Measurements from ENCODE around the gene YARS1.

The YARS1 gene

DNA sequence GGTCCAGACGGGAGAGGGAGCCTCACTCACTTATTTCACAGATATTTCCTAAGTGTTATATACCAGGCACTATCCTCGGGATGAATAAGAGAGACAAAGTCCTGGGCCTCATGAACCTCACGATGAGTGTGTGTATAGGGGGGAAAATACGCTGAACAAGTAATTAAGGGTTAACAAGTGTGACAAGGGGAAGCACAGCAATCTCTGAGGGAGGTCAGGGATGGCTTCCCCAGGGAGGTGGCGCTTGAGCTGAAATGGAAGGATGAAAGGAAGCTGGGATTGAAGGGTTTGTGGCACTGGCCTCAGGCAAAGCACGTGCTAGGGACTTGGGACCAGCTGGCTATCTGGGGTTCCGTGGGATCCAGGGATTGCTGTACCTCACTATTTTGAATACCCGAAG, 68.2 kb downstream of the YARS1 start:
- no peak for DNase-seq (ENCODE audit: extremely low read depth in 1 of 2, low read depth in 1 of 2)

- DNase-seq (ENCODE audit: extremely low read depth in 1 of 2, low read depth in 1 of 2): no peak
These were observed 68.8 kb downstream of the YARS1 start for GRCh38 chr1:32748348-32748747.

DNA sequence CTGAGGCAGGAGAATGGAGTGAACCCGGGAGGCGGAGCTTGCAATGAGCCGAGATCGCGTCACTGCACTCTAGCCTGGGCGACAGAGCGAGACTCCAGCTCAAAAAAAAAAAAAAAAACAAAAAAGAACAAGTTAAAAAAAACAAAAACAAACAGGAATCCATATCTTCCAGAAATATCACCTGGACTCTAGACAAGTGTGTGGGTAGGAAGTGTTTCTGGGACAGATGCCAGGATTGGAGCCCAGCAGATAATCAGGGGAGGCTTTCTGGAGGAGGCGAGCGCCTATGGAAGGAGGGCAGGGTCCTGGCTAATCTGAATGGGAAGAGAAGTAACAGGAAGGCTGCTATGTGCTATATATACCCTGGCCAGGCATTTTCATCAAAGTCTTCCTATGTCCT, 71.0 kb downstream of the YARS1 start:
- no peak for DNase-seq (ENCODE audit: extremely low read depth in 1 of 2, low read depth in 1 of 2)

- no peak for DNase-seq (ENCODE audit: extremely low read depth in 1 of 2, low read depth in 1 of 2)
These were observed 73.1 kb downstream of the YARS1 start for GRCh38 chr1:32744071-32744425.

- DNase-seq (ENCODE audit: extremely low read depth in 1 of 2, low read depth in 1 of 2): no peak
These were observed 73.6 kb downstream of the YARS1 start for GRCh38 chr1:32743380-32744070.

DNA sequence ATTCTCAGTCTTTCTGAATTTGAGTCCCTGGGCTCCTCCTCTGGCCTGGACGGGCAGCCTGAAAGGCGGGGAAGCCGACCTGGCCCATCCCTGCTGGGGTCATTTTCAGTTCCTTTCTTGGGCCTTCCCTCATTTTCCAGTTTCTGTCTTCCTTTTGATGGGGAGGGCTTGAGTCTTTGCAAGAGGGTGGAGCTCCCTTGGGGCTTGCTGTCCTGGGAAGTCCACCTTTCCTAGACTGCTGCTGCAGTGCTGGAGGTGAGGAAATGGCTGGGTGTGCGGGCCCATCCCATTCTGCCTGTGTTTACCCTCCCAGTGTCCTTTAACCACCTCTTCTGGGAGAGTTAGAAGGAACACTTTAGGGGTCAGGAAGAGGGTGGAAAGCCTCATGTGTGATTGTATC, 74.2 kb downstream of the YARS1 start:
- no peak for DNase-seq (ENCODE audit: extremely low read depth in 1 of 2, low read depth in 1 of 2)

DNA sequence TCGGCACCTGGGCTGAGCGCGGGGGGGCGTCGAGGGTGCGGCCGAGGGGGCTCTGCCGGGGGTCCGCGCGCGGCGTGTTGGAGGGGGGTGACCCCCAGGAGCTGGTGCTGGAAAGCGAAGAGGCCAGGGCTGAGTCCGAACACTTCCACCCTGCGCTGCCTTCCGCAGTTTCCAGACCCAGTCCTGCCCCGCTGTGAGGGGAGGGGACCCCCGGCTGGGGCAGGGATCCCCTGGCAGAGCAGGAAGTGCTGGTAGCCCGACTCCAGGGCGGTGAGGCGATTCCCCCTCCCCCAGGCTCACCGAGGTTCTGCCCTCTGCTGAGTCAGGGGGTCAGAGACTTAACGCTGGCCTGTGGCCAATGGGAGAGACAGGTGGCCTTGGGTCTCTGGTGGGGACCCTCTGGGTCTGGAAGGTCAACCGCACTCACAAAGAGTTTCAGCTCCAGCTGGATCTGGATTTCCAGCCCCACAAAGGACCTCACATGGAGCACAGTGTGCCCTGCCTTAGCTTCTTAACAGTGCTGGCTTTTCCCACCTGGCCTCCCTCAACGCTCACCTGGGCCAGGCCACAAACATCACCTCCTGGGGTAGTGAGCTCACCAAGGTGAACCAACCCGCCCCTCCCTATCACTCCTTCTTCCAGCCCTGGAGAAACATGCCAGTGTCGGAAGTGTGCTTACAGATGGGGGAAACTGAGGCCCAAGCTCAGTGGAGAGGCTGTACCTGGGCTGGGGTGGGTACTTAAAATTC, 74.8 kb downstream of the YARS1 start:
- no peak for DNase-seq (ENCODE audit: extremely low read depth in 1 of 2, low read depth in 1 of 2)

DNA sequence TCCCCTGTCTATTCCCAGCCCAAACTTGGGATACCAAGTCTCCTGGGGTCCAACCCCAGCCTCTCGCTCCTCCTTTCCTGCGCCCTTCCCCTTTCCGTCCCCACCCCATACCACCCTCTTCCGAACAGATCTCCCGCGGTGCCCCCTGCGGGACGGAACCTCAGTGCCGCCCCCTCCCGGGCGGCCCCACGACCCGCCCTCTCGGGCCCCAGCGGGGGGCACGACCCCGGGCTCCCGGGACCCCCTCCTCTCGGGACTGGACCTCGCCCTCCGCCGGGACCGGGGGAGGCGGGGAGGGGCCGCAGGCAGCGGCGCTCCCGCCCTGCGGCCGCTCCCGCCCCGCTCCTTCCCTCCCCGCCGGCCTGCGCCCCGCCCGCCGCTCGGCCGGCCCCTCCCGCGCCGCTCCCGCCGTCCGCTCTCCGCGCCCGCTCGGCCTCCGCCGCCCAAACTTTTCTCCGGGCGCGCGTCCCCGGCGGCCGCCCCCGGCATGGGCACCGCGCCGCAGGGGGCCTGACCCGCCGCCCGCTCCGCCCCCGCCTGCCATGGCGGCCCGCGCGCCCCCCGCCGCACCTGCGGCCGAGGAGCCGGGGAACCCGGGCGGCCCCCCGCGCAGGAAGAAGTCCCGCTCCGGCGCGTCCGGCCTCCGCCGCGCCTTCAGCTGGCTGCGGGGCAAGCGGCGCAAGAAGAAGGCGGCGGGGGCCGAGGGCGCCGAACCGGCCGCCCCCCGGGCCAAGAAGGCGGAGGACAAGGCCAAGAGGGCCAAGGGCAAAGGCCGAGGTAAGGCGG, 75.6 kb downstream of the YARS1 start:
- no peak for DNase-seq (ENCODE audit: extremely low read depth in 1 of 2, low read depth in 1 of 2)

DNA sequence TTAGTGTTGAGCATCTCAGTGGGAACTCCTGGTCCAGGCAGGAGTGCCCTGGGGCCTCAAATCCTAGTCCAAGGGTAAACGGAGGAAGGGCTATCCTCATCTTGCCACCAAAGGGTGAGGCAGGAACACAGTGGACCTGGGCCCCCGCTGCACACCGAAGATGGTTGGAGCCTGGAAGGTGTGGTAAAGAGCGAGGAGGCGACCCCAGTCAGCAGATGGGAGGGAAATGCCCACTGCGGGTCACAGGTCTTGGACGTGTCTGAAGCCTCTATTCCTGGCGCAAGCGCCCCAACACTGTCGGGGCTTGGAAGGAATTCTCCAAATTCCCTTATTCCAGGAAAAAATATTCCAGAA, 76.1 kb downstream of the YARS1 start:
- DNase-seq (ENCODE audit: extremely low read depth in 1 of 2, low read depth in 1 of 2): no peak

- DNase-seq (ENCODE audit: extremely low read depth in 1 of 2, low read depth in 1 of 2): no peak
These were observed 80.1 kb downstream of the YARS1 start for GRCh38 chr1:32736812-32737791.

- peak in 1 of 2 donors; percentile 6 for DNase-seq (ENCODE audit: extremely low read depth in 1 of 2, low read depth in 1 of 2)
These were observed 83.4 kb downstream of the YARS1 start for GRCh38 chr1:32733582-32734321.

DNA sequence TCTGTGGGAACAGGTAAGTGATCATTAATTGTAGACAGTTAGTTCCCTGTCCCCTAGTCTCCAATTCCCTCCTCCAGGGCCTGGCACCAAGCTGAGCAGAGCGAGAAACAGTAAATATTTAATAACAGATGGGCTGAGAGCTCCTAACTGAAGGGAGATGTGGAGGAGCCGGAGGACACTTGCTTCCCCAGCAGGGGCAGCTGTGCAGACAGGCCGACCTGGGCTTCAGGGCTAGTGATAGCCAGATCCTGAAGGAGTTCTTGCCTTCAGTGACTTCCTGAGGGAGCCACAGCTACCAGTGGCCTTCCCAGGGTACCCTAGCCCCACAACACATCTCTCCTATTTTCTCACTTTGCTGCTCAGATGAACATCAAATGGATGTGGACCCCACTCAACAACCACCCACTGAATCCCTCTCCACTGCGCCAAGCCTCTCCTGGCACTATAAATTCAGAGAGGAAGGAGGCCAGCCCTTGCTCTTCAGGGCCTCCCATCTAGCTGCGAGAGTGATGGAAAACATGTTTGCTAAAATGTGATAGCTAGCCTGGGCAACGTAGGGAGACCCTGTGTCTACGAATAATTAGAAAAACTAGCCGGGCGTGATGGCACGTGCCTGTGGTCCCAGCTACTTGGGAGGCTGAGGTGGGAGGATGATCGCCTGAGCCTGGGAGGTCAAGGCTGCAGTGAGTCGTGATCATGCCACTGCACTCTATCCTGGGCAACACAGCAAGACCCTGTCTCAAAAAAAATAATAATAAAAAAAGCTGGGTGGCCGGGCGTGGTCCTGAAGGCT, 87.7 kb downstream of the YARS1 start:
- no peak for DNase-seq (ENCODE audit: extremely low read depth in 1 of 2, low read depth in 1 of 2)

GRCh38 chr1:32728413-32729077, 88.6 kb downstream of the YARS1 start:
- DNase-seq (ENCODE audit: extremely low read depth in 1 of 2, low read depth in 1 of 2): no peak

- DNase-seq (ENCODE audit: extremely low read depth in 1 of 2, low read depth in 1 of 2): no peak
These were observed 89.3 kb downstream of the YARS1 start for GRCh38 chr1:32727876-32728275.

- DNase-seq (ENCODE audit: extremely low read depth in 1 of 2, low read depth in 1 of 2): no peak
These were observed 91.6 kb downstream of the YARS1 start for GRCh38 chr1:32725615-32725982.

Data from stimulated activated CD8-positive, alpha-beta memory T cell treated with anti-CD3 and anti-CD28 coated beads, Interleukin-7, amount 100 ng/mL, for 48 hours (primary cell).